ENCODE results near the gene SLC35A3.
"Not testable (repeated sequence)": the region's sequence is repeated elsewhere in the genome, so short reads cannot be mapped to it uniquely, and the experiment has no call there.

SLC35A3 gene

DNA sequence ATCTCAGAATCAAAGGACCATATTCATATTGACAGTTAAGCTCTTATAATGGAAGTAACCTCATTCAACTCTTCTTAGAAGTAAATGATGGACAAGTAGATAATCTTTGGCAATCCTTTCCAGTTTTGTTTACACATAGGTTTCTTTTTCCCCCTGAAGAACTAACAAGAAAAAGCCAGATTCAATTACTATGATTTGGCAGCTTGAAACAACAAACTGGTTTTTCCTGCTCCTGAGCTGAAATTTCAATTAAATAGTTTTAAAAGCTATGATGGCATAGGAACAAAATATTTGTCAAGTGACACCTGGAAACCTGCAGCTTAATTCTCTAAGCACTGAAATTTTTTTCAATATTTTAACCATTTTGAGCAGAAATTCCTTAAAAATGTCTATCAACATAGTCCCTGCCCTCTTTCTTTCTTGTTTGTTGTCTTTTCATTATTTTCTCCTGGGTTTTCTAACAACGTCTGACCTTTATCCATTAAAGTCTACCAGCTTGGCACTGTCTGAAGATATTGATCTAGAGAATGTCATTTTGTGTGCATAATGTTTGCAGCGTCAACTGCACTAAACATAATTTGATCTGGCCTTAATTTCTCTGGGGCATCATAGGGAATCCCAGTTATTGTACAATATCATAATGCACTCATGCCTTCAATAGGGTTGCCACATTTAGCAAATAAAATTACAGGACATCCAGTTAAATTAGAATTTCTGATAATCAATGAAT lies 4.0 kb upstream of the SLC35A3 start:
- no peaks in the 10 kb centered on the region for H3K27me3 ChIP-seq
- no peaks in the 10 kb centered on the region for H3K36me3 ChIP-seq
- no peak overlapping the region for H3K4me3 ChIP-seq (ENCODE audit: low read depth in 1 of 2, low read length in 1 of 2)
- no peaks in the 10 kb centered on the region for H3K9me3 ChIP-seq
- no peak overlapping the region for H3K27ac ChIP-seq
- TF ChIP-seq, protein P1, sequence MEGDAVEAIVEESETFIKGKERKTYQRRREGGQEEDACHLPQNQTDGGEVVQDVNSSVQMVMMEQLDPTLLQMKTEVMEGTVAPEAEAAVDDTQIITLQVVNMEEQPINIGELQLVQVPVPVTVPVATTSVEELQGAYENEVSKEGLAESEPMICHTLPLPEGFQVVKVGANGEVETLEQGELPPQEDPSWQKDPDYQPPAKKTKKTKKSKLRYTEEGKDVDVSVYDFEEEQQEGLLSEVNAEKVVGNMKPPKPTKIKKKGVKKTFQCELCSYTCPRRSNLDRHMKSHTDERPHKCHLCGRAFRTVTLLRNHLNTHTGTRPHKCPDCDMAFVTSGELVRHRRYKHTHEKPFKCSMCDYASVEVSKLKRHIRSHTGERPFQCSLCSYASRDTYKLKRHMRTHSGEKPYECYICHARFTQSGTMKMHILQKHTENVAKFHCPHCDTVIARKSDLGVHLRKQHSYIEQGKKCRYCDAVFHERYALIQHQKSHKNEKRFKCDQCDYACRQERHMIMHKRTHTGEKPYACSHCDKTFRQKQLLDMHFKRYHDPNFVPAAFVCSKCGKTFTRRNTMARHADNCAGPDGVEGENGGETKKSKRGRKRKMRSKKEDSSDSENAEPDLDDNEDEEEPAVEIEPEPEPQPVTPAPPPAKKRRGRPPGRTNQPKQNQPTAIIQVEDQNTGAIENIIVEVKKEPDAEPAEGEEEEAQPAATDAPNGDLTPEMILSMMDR (IDR thresholded peaks at IDR 0.05) = no peak
- peaks cover 12% of the 10 kb centered on the region in 2 experiments for H3K4me1 ChIP-seq (ENCODE audit: control insufficient read depth in 1 of 2, insufficient read depth in 1 of 2, low read depth in 1 of 2, low read length in 1 of 2)

DNA sequence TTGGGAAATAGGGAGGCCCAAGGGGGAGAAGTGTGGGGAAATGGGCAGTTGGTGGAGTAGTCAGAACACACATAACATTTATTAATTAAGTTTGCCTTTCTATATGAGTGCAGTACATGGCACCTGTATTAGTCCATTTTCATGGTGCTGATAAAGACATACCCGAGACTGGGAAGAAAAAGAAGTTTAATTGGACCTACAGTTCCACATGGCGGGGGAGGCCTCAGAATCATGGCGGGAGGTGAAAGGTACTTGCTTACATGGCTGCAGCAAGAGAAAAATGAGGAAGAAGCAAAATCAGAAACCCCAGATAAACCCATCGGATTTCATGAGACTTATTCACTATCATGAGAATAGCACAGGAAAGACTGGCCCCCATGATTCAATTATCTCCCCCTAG lies 1.6 kb upstream of the SLC35A3 start:
- no peaks in the 10 kb centered on the region for H3K36me3 ChIP-seq
- TF ChIP-seq, protein P1 (IDR thresholded peaks at IDR 0.05) = no peak
- H3K9me3 ChIP-seq = no peaks in the 10 kb centered on the region
- peaks cover 14 to 15% of the 10 kb centered on the region in 2 experiments for H3K4me1 ChIP-seq (ENCODE audit: control insufficient read depth in 1 of 2, insufficient read depth in 1 of 2, low read depth in 1 of 2, low read length in 1 of 2)
- no peak overlapping the region for H3K4me3 ChIP-seq (ENCODE audit: low read depth in 1 of 2, low read length in 1 of 2)
- no peak overlapping the region for H3K27ac ChIP-seq
- no peaks in the 10 kb centered on the region for H3K27me3 ChIP-seq

DNA sequence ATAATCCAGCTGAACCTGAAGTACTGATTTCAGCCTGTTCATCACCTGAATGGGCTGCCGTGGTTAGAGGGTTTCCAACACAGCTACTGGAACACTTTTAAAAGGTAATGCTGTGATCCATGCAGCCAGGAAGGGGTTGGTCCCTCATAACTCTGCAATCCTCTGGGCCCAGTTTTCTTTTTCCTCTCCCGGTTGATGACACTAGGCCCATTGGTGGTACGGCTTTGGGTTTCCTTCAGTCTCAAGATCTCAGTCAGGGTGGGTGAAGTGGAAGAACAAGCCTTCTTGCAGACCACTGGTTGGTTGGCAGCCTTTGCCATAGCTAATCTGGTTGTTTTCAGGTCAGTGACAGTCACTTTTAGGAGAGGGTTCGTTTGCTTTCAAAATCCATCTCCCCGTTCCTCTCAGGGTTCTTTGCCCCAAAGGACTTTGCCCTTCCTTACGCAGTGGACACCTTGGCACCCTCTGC lies 502 bp upstream of the SLC35A3 start:
- peak overlapping the region; percentile 73 to 81 for H3K4me3 ChIP-seq (ENCODE audit: low read depth in 1 of 2, low read length in 1 of 2)
- peak overlapping the region; percentile 76 for H3K27ac ChIP-seq
- no peaks in the 10 kb centered on the region for H3K9me3 ChIP-seq
- TF ChIP-seq, protein P1 (IDR thresholded peaks at IDR 0.05) = no peak
- H3K27me3 ChIP-seq = no peaks in the 10 kb centered on the region
- peaks cover 14 to 15% of the 10 kb centered on the region in 2 experiments for H3K4me1 ChIP-seq (ENCODE audit: control insufficient read depth in 1 of 2, insufficient read depth in 1 of 2, low read depth in 1 of 2, low read length in 1 of 2)
- H3K36me3 ChIP-seq = no peaks in the 10 kb centered on the region

DNA sequence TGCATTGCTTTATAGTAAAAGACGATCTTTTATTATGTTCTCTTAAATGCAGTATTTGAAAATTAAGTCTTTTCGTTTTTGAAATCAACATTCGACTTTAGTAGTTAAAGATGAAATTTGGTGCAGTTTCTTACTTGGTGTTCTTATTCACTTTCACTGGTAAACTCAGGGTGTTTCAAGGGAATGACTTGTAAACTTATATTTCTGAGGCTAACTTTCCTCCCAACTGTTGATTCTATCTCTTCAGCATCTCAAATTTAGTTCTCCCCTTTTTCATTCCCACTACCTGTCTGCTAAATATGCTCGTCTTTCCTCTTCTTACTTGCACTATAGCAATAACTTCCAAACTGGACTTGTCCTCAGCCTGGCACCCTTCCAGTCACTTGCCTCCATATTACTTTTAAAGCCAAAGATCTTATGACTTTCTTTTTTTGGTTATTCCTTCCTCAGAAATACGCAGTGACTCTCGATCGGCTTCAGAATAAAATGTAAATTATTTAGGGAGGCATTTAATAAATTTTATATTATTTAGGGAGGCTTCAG lies 988 bp downstream of the SLC35A3 start:
- H3K4me3 ChIP-seq (ENCODE audit: low read depth in 1 of 2, low read length in 1 of 2) = peak overlapping the region; percentile 73 to 81
- TF ChIP-seq, protein P1 (IDR thresholded peaks at IDR 0.05) = no peak
- H3K36me3 ChIP-seq = peaks cover 14% of the 10 kb centered on the region
- H3K27ac ChIP-seq = peak overlapping the region; percentile 76
- peaks cover 14 to 15% of the 10 kb centered on the region in 2 experiments for H3K4me1 ChIP-seq (ENCODE audit: control insufficient read depth in 1 of 2, insufficient read depth in 1 of 2, low read depth in 1 of 2, low read length in 1 of 2)
- no peaks in the 10 kb centered on the region for H3K27me3 ChIP-seq
- H3K9me3 ChIP-seq = no peaks in the 10 kb centered on the region

DNA sequence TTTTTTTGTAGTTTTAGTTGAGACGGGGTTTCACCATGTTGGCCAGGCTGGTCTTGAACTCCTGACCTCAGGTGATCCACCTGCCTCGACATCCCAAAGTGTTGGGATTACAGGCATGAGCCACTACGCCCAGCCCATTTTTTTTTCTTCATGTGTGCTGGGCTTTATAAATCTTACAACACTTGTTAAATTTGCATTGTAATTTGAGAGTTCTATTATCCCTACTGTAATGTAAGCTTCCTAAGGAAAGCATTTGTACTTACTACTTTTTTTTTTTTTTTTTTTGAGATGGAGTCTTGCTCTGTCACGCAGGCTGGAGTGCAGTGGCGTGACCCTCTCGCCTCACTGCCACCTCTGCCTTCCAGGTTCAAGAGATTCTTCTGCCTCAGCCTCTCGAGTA lies 2.3 kb downstream of the SLC35A3 start:
- not testable (repeated sequence) for H3K9me3 ChIP-seq; H3K4me3 ChIP-seq (ENCODE audit: low read depth in 1 of 2, low read length in 1 of 2); H3K27ac ChIP-seq

GRCh38 chr1:99975529-99975928 lies 5.7 kb downstream of the SLC35A3 start:
- peaks cover 5% of the 10 kb centered on the region in 2 experiments for H3K4me1 ChIP-seq (ENCODE audit: control insufficient read depth in 1 of 2, insufficient read depth in 1 of 2, low read depth in 1 of 2, low read length in 1 of 2)

More for the DNA sequence above, 2.3 kb downstream of the SLC35A3 start:
- H3K27me3 ChIP-seq = not testable (repeated sequence)
- Histone ChIP-seq H3K36me3 (peaks cover 21% of the 10 kb centered on the region), H3K4me1 (ENCODE audit: control insufficient read depth in 1 of 2, insufficient read depth in 1 of 2, low read depth in 1 of 2, low read length in 1 of 2) (peaks cover 14 to 15% of the 10 kb centered on the region in 2 experiments)

GRCh38 chr1:99977326-99977725 lies 7.5 kb downstream of the SLC35A3 start:
- not testable (repeated sequence) for H3K27ac ChIP-seq; H3K9me3 ChIP-seq; H3K4me3 ChIP-seq (ENCODE audit: low read depth in 1 of 2, low read length in 1 of 2); H3K27me3 ChIP-seq; H3K4me1 ChIP-seq (ENCODE audit: control insufficient read depth in 1 of 2, insufficient read depth in 1 of 2, low read depth in 1 of 2, low read length in 1 of 2)
- peaks cover 21% of the 10 kb centered on the region for H3K36me3 ChIP-seq

More at GRCh38 chr1:99975529-99975928, 5.7 kb downstream of the SLC35A3 start:
- H3K36me3 ChIP-seq = peaks cover 21% of the 10 kb centered on the region
- H3K27me3 ChIP-seq = no peaks in the 10 kb centered on the region
- TF ChIP-seq, protein P1 (IDR thresholded peaks at IDR 0.05) = no peak
- no peak overlapping the region for H3K4me3 ChIP-seq (ENCODE audit: low read depth in 1 of 2, low read length in 1 of 2)
- H3K9me3 ChIP-seq = no peaks in the 10 kb centered on the region
- no peak overlapping the region for H3K27ac ChIP-seq
